Measurements from ENCODE around the gene PDILT. TPM values are rescaled to one million over a fixed set of nuclear protein-coding genes. Genes with fewer than 3 reads are reported as not detected.

PDILT gene
- total RNA-seq, 4 donors from 2014 or later, result not detected

DNA sequence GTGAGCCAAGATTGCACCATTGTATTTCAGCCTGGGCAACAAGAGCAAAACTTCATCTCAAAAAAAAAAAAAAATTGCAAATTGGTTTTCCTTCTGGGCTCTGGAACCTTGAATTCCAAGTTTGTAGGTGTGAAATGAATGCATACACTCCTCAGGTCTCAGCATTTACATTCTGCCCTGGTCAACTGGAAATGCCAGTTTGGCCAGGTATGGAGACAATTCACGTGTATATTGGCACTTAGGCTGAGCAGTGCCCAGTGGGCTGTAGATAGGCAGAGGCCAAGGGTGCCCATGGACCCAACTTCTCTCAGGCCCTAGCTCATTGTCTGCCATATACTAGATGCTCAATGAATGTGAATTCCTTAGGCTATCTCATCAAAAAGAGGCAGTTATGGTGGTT is 15.7 kb downstream of the PDILT start:
- no peaks in the 10 kb centered on the region for H3K9me3 ChIP-seq
- no peak for ATAC-seq
- TF ChIP-seq EP300 (IDR thresholded peaks at IDR 0.05) (no peak), POLR2A (IDR thresholded peaks at IDR 0.05) (no peak), POLR2AphosphoS5 (IDR thresholded peaks at IDR 0.05) (no peak)
- TF ChIP-seq, protein P1, sequence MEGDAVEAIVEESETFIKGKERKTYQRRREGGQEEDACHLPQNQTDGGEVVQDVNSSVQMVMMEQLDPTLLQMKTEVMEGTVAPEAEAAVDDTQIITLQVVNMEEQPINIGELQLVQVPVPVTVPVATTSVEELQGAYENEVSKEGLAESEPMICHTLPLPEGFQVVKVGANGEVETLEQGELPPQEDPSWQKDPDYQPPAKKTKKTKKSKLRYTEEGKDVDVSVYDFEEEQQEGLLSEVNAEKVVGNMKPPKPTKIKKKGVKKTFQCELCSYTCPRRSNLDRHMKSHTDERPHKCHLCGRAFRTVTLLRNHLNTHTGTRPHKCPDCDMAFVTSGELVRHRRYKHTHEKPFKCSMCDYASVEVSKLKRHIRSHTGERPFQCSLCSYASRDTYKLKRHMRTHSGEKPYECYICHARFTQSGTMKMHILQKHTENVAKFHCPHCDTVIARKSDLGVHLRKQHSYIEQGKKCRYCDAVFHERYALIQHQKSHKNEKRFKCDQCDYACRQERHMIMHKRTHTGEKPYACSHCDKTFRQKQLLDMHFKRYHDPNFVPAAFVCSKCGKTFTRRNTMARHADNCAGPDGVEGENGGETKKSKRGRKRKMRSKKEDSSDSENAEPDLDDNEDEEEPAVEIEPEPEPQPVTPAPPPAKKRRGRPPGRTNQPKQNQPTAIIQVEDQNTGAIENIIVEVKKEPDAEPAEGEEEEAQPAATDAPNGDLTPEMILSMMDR (IDR thresholded peaks at IDR 0.05), result no peak

DNA sequence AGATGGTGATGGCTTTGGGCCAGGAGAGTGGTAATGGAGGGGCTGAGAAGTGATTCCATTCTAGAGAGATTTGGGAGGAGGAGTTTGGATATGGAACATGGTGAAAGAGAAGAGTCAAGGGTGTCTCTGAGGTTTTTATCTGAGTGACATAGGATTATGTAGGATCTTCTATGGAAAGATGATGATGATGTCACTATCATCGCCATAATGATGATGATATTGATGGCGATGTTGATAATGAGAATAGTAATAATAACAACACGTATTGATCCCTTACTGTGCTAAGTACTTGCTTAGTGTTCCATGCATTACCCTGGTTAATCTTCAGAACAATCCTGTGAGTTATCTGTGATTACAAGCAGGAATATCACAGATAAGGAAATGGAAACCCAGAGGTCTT is 16.6 kb downstream of the PDILT start:
- TF ChIP-seq POLR2AphosphoS5 (IDR thresholded peaks at IDR 0.05) (no peak), EP300 (IDR thresholded peaks at IDR 0.05) (no peak), POLR2A (IDR thresholded peaks at IDR 0.05) (no peak)
- TF ChIP-seq, protein P1 (IDR thresholded peaks at IDR 0.05), result no peak
- no peaks in the 10 kb centered on the region for H3K9me3 ChIP-seq
- 94 to 100% methylated on average over 1 to 3 of the region's 3 CpGs for WGBS, 2 donors (ENCODE audit: low coverage in 1 of 2)
- no peak for ATAC-seq
- peaks cover 0 to 11% (median 0%) of the 10 kb centered on the region in 3 donors for H3K4me1 ChIP-seq
- H3K27me3 ChIP-seq, result peaks cover 9% of the 10 kb centered on the region
- H3K36me3 ChIP-seq, result no peaks in the 10 kb centered on the region
- H3K27ac ChIP-seq, result no peak overlapping the region
- H3K4me3 ChIP-seq, result no peak overlapping the region

More for the DNA sequence above, 15.7 kb downstream of the PDILT start:
- Histone ChIP-seq H3K4me3 (no peak overlapping the region), H3K4me1 (peaks cover under 1 to 18% (median under 1%) of the 10 kb centered on the region in 3 donors), H3K27ac (no peak overlapping the region), H3K36me3 (no peaks in the 10 kb centered on the region), H3K27me3 (peaks cover 9% of the 10 kb centered on the region)
- WGBS, 2 donors (ENCODE audit: low coverage in 1 of 2), result 86% methylated on average over 1 of the region's 1 CpG; no CpG with 5 or more reads in 1 of the 2 donors

DNA sequence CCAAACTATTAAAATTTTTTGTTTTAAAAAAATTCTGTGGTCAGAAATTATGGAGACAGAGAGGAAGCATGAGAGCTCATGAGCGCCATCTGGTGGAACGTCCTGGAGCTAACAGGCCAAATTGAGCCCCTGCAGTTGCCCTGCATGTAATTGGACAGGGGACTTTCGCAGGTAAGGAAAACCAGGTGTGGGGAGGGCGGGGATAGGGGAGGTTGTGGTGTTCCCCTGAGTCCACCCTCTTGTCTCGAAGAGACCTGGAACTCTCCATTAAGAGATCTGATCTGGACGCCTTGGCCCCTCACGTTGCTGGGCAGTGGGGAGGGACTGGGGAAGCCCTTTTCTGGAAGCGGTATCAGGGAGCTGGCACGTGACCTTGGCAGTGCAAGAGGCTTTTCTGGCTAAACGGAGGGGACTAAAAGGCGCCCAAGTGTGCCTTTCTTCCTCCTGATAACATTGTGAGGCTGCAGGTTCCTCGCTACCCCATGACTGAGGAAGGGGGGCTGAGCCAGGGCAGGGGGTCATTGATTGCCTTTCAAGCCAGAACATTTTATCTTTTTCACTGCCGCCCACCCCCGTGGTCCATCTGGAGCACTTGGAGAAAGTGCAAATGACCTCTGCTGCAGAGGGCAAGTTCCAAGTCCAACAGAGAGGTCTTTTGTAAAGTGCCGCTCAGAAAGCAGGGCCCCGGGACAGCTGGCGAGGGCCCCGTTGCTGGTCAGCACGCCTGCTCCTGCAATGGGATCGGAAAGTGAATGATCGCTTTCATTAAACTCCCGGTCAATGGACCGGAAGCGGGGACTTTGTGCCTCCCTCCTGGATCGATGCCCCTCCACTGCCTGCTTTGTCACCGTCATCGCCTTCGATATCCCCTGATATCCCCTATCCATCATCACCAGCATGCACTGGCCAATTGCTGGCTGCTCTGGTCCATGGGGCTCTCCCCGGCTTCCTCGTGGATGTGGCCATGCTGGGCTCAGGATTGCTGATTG is 18.4 kb downstream of the PDILT start:
- Histone ChIP-seq H3K27me3 (peaks cover 9% of the 10 kb centered on the region), H3K4me1 (peaks cover 0 to 11% (median 0%) of the 10 kb centered on the region in 3 donors), H3K4me3 (peak overlapping the region in 1 of 2 donors; percentile 6), H3K9me3 (no peaks in the 10 kb centered on the region), H3K36me3 (no peaks in the 10 kb centered on the region), H3K27ac (no peak overlapping the region)
- ATAC-seq, result no peak
- WGBS, 2 donors (ENCODE audit: low coverage in 1 of 2), result 24 to 35% methylated on average over 10 to 24 of the region's 30 CpGs
- TF ChIP-seq, protein P1 (IDR thresholded peaks at IDR 0.05), result peak; percentile 62 to 83 (median 72)
- TF ChIP-seq POLR2A (IDR thresholded peaks at IDR 0.05) (no peak), POLR2AphosphoS5 (IDR thresholded peaks at IDR 0.05) (no peak), EP300 (IDR thresholded peaks at IDR 0.05) (no peak)

DNA sequence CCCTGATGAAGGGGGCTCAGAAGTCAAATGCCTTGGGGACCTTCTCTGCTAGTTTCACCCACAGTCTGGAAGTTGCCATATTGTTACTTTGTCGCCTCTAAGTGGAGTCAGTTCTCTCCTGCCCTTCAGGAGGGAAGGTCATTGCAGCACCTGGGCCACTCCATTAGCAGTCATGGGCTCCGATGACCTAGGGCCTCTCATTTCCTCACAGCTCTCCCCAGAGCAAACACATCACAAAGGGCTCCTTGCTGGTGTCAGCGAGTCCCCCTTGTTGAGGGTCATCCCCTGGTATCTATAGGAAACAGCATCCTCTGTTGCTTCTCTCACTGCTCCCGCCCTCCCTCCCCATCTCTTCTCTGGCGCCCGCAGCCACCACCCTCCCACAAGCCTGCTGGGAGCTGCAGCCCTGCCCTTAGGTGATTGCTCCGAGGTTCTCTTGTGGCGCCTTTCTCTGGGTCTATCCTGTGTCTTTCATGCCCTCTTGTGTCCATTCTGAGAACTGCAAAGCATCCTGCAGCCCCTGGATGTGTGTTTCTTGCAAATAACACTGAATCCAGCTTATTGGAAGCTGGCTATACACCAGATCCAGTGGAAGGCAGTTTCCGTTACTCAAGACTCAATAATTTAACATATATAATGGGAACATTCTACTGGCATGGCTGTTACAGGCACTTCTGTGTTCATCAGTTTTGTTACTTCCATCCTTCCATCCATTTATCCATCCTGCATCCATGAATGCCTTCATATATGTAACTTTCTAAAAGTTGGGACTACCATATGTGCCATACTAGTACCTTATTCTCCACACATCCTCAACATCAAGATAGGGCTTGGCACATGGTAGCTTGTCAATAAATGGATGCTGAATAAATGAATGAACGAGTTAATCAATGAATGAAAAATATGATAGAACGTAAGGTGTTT is 21.2 kb downstream of the PDILT start:
- Histone ChIP-seq H3K36me3 (no peaks in the 10 kb centered on the region), H3K4me3 (no peak overlapping the region), H3K9me3 (no peaks in the 10 kb centered on the region), H3K27me3 (peaks cover 23% of the 10 kb centered on the region), H3K27ac (no peak overlapping the region), H3K4me1 (peaks cover 0 to 11% (median 0%) of the 10 kb centered on the region in 3 donors)
- 25 to 32% methylated on average over 10 of the region's 11 CpGs for WGBS, 2 donors (ENCODE audit: low coverage in 1 of 2)
- ATAC-seq, result peak; percentile 58
- TF ChIP-seq POLR2A (IDR thresholded peaks at IDR 0.05), result no peak
- TF ChIP-seq POLR2AphosphoS5 (IDR thresholded peaks at IDR 0.05), result no peak
- TF ChIP-seq, protein P1 (IDR thresholded peaks at IDR 0.05), result peak; percentile 62 to 84 (median 70)
- no peak for TF ChIP-seq EP300 (IDR thresholded peaks at IDR 0.05)
